ENCODE results near the gene ZNF804B.

The ZNF804B gene

GRCh38 chr7:88756802-88757201 is 2.7 kb upstream of the ZNF804B start:
- H3K9me3 ChIP-seq (ENCODE audit: insufficient read depth, low read length): no peaks in the 10 kb centered on the region
- H3K9ac ChIP-seq (ENCODE audit: low read length): no peak overlapping the region
- no peaks in the 10 kb centered on the region for H3K36me3 ChIP-seq (replicated peaks; ENCODE audit: low read depth, low read length)
- H3K27ac ChIP-seq (ENCODE audit: low read length): no peak overlapping the region
- H3K4me1 ChIP-seq (ENCODE audit: low read length): no peaks in the 10 kb centered on the region
- no peak overlapping the region for H2AFZ ChIP-seq (ENCODE audit: low read depth, low read length)
- H3K4me3 ChIP-seq (ENCODE audit: low read length): no peak overlapping the region
- no peaks in the 10 kb centered on the region for H3K79me2 ChIP-seq (ENCODE audit: low read length)
- H3K4me2 ChIP-seq (ENCODE audit: low read length): no peak overlapping the region
- TF ChIP-seq EZH2phosphoT487 (IDR thresholded peaks at IDR 0.05; ENCODE audit: low read depth) (no peak), CTCF (IDR thresholded peaks at IDR 0.05; ENCODE audit: low read depth, low read length) (no peak)
- H4K20me1 ChIP-seq (ENCODE audit: insufficient read depth, low read length): no peaks in the 10 kb centered on the region
- no peaks in the 10 kb centered on the region for H3K27me3 ChIP-seq (ENCODE audit: low read depth, low read length)

- H4K20me1 ChIP-seq (ENCODE audit: insufficient read depth, low read length): no peaks in the 10 kb centered on the region
- H3K27ac ChIP-seq (ENCODE audit: low read length): no peak overlapping the region
- no peak overlapping the region for H2AFZ ChIP-seq (ENCODE audit: low read depth, low read length)
- H3K9me3 ChIP-seq (ENCODE audit: insufficient read depth, low read length): no peaks in the 10 kb centered on the region
- no peak overlapping the region for H3K4me3 ChIP-seq (ENCODE audit: low read length)
- H3K9ac ChIP-seq (ENCODE audit: low read length): no peak overlapping the region
- H3K27me3 ChIP-seq (ENCODE audit: low read depth, low read length): no peaks in the 10 kb centered on the region
- H3K4me1 ChIP-seq (ENCODE audit: low read length): no peaks in the 10 kb centered on the region
- H3K4me2 ChIP-seq (ENCODE audit: low read length): no peak overlapping the region
- no peaks in the 10 kb centered on the region for H3K79me2 ChIP-seq (ENCODE audit: low read length)
- TF ChIP-seq EZH2phosphoT487 (IDR thresholded peaks at IDR 0.05; ENCODE audit: low read depth) (no peak), CTCF (IDR thresholded peaks at IDR 0.05; ENCODE audit: low read depth, low read length) (no peak)
- no peaks in the 10 kb centered on the region for H3K36me3 ChIP-seq (replicated peaks; ENCODE audit: low read depth, low read length)
These were observed 2.1 kb upstream of the ZNF804B start for GRCh38 chr7:88757371-88757770.

DNA sequence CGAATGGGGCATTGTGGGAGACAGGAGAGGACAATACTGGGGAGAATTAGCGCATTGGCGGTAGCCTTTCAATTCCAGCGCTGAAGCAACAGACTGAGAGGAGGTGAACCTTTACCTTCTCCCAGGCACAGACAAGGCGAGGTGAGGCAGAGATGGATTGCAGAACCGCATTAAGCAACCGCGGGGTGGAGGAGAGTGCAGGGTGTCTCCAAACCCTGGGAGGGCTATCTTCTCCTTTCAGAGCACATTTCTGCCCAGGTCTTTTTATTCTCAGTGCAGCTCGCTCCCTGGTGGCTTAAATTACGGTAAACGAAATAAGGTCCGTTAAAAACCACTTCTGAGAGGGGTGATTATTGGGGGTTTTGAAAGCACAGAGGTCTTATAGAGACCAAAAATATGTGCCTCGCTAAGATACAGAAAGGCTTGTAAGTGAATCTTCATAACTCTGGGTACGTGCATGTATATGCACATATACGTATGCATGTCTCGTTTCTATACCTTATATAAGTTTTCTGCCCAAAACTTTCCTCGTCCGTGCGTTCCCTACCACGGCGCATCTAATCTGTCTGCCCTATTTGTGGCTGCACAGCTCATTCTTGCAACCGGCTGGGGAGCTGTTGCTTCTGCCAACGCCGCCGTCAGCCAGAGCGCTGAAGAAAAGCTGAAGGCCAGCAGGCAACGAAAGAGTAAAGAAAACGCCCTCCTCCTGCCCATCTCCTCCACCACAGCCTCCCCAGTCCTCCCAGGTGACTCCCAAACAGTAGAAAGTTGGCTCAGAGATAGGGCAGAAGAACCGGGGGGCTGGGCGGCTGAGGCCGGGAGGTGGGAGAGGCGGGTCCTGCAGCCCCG is 895 bp upstream of the ZNF804B start:
- Histone ChIP-seq H3K4me3 (ENCODE audit: low read length) (no peak overlapping the region), H4K20me1 (ENCODE audit: insufficient read depth, low read length) (no peaks in the 10 kb centered on the region), H3K9ac (ENCODE audit: low read length) (no peak overlapping the region), H3K79me2 (ENCODE audit: low read length) (no peaks in the 10 kb centered on the region), H3K4me2 (ENCODE audit: low read length) (no peak overlapping the region), H3K9me3 (ENCODE audit: insufficient read depth, low read length) (no peaks in the 10 kb centered on the region), H3K36me3 (replicated peaks; ENCODE audit: low read depth, low read length) (no peaks in the 10 kb centered on the region), H2AFZ (ENCODE audit: low read depth, low read length) (no peak overlapping the region), H3K27me3 (ENCODE audit: low read depth, low read length) (no peaks in the 10 kb centered on the region), H3K4me1 (ENCODE audit: low read length) (no peaks in the 10 kb centered on the region), H3K27ac (ENCODE audit: low read length) (no peak overlapping the region)
- TF ChIP-seq EZH2phosphoT487 (IDR thresholded peaks at IDR 0.05; ENCODE audit: low read depth) (no peak), CTCF (IDR thresholded peaks at IDR 0.05; ENCODE audit: low read depth, low read length) (no peak)

DNA sequence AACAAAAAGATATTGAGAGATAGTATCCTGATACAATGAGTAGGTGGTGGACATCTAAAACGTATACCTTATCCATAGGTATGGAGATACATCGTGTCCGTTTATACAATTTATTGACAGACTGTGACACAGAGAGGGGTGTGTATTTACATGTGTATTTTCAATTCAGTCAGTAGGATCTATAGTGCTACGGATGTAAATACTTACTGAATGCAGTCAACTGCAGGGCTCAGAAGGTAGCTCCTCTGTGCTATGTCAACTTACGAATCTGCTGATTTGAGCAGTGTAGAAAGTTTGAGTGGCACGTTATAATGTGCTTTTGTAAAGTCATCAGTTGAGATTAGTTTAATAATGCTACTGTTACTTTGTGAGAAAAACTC is 626 bp downstream of the ZNF804B start:
- no peak for TF ChIP-seq EZH2phosphoT487 (IDR thresholded peaks at IDR 0.05; ENCODE audit: low read depth)
- TF ChIP-seq CTCF (IDR thresholded peaks at IDR 0.05; ENCODE audit: low read depth, low read length): no peak
- Histone ChIP-seq H3K79me2 (ENCODE audit: low read length) (no peaks in the 10 kb centered on the region), H3K9me3 (ENCODE audit: insufficient read depth, low read length) (no peaks in the 10 kb centered on the region), H3K9ac (ENCODE audit: low read length) (no peak overlapping the region), H3K4me1 (ENCODE audit: low read length) (no peaks in the 10 kb centered on the region), H3K36me3 (replicated peaks; ENCODE audit: low read depth, low read length) (no peaks in the 10 kb centered on the region), H3K4me3 (ENCODE audit: low read length) (no peak overlapping the region), H3K27me3 (ENCODE audit: low read depth, low read length) (no peaks in the 10 kb centered on the region), H3K27ac (ENCODE audit: low read length) (no peak overlapping the region), H3K4me2 (ENCODE audit: low read length) (no peak overlapping the region), H2AFZ (ENCODE audit: low read depth, low read length) (no peak overlapping the region), H4K20me1 (ENCODE audit: insufficient read depth, low read length) (no peaks in the 10 kb centered on the region)

Data from OCI-LY3 (cell line).